OCI-LY3 (cell line): Measurements from ENCODE around the gene RPL29.

Source experiments
- EZH2phosphoT487 ChIP-seq: fragments of 200-600 bp; shearing (Covaris generic); IDR thresholded peaks from 2 replicates; pipeline ENCODE4 v1.6.1; 2018; ENCODE audit warnings: antibody characterized with exemption, mixed run types, low read depth
- TF ChIP-seq, protein P1 (sequence below): fragments of 200-600, 300-600 bp; sonication (generic); IDR thresholded peaks from 2 replicates; pipeline ENCODE4 v1.5.1; 2014; ENCODE audit warnings: antibody characterized with exemption, low read length, low read depth

DNA sequence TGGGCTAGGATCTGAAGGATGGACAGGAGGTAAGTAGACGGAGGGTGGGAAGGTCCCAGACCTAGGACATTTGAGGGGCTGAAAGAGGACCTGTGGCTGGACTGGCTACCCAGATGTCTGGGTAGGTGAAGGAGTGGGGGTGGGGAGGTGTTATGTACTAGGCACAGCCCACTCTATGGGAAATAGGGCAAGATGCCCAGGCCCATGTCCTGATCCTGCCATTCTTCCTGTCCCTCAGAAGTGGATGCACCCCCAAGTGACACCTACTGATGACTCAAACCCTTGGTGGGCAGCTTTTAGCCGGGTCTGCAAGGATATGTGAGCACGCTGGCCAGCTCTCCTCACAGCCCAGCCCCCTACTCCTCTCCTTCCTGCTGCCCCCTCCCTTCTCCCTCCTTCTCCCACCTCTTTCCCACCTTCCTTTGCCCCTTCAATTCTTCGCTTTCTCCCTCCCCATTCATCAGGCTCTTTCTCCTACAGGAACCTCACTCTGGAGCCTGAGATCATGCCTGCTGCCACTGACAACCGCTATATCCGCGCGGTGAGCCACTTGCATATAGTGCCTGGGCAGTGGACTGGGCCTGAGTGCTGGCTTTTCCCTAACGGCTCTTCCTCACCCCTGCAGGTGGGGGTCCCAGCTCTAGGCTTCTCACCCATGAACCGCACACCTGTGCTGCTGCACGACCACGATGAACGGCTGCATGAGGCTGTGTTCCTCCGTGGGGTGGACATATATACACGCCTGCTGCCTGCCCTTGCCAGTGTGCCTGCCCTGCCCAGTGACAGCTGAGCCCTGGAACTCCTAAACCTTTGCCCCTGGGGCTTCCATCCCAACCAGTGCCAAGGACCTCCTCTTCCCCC, 7.2 kb downstream of the RPL29 start:
- TF ChIP-seq, protein P1, sequence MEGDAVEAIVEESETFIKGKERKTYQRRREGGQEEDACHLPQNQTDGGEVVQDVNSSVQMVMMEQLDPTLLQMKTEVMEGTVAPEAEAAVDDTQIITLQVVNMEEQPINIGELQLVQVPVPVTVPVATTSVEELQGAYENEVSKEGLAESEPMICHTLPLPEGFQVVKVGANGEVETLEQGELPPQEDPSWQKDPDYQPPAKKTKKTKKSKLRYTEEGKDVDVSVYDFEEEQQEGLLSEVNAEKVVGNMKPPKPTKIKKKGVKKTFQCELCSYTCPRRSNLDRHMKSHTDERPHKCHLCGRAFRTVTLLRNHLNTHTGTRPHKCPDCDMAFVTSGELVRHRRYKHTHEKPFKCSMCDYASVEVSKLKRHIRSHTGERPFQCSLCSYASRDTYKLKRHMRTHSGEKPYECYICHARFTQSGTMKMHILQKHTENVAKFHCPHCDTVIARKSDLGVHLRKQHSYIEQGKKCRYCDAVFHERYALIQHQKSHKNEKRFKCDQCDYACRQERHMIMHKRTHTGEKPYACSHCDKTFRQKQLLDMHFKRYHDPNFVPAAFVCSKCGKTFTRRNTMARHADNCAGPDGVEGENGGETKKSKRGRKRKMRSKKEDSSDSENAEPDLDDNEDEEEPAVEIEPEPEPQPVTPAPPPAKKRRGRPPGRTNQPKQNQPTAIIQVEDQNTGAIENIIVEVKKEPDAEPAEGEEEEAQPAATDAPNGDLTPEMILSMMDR: no peak
- TF ChIP-seq EZH2phosphoT487: no peak
